Measurements from ENCODE around the gene PRKCA.
A peak's percentile ranks its signal among the peaks of the same experiment; 100 is the strongest.

PRKCA gene

GRCh38 chr17:66589892-66590291 lies 287.5 kb downstream of the PRKCA start:
- TF ChIP-seq SNAI2 (CRISPR knock-in tag; IDR thresholded peaks at IDR 0.05) (no peak), CSDC2 (CRISPR knock-in tag; IDR thresholded peaks at IDR 0.05) (no peak), GLIS3 (CRISPR knock-in tag; IDR thresholded peaks at IDR 0.05) (no peak), BACH2 (CRISPR knock-in tag; IDR thresholded peaks at IDR 0.05; ENCODE audit: borderline replicate concordance) (no peak)
- no peak for ATAC-seq

GRCh38 chr17:66593116-66593515 lies 290.7 kb downstream of the PRKCA start:
- no peak for ATAC-seq
- no peak for TF ChIP-seq ZC3H10 (CRISPR knock-in tag; IDR thresholded peaks at IDR 0.05)
- TF ChIP-seq CREB5 (CRISPR knock-in tag; IDR thresholded peaks at IDR 0.05; ENCODE audit: low read depth) = no peak
- no peak for TF ChIP-seq PATZ1 (CRISPR knock-in tag; IDR thresholded peaks at IDR 0.05; ENCODE audit: borderline replicate concordance)
- TF ChIP-seq CSDC2 (CRISPR knock-in tag; IDR thresholded peaks at IDR 0.05) = no peak
- TF ChIP-seq CSRNP3 (CRISPR knock-in tag; IDR thresholded peaks at IDR 0.05) = no peak
- no peak for TF ChIP-seq ARNTL (CRISPR knock-in tag; IDR thresholded peaks at IDR 0.05; ENCODE audit: borderline replicate concordance, low read depth)
- TF ChIP-seq ESRRG (CRISPR knock-in tag; IDR thresholded peaks at IDR 0.05) = no peak
- TF ChIP-seq TCF4 (CRISPR knock-in tag; IDR thresholded peaks at IDR 0.05; ENCODE audit: borderline replicate concordance) = no peak
- no peak for TF ChIP-seq GLIS3 (CRISPR knock-in tag; IDR thresholded peaks at IDR 0.05)
- no peak for TF ChIP-seq TOX (CRISPR knock-in tag; IDR thresholded peaks at IDR 0.05; ENCODE audit: borderline replicate concordance)
- TF ChIP-seq OSR1 (CRISPR knock-in tag; IDR thresholded peaks at IDR 0.05) = no peak
- TF ChIP-seq ISL1 (CRISPR knock-in tag; IDR thresholded peaks at IDR 0.05) = no peak
- TF ChIP-seq PPARA (CRISPR knock-in tag; IDR thresholded peaks at IDR 0.05; ENCODE audit: borderline replicate concordance) = no peak
- no peak for TF ChIP-seq ZFP30 (CRISPR knock-in tag; IDR thresholded peaks at IDR 0.05)

GRCh38 chr17:66595893-66596292 lies 293.5 kb downstream of the PRKCA start:
- no peak for ATAC-seq
- TF ChIP-seq TCF4 (CRISPR knock-in tag; IDR thresholded peaks at IDR 0.05; ENCODE audit: borderline replicate concordance) (no peak), ARNTL (CRISPR knock-in tag; IDR thresholded peaks at IDR 0.05; ENCODE audit: borderline replicate concordance, low read depth) (no peak), SNAI2 (CRISPR knock-in tag; IDR thresholded peaks at IDR 0.05) (no peak), ZC3H10 (CRISPR knock-in tag; IDR thresholded peaks at IDR 0.05) (no peak), CREB5 (CRISPR knock-in tag; IDR thresholded peaks at IDR 0.05; ENCODE audit: low read depth) (no peak), CSRNP3 (CRISPR knock-in tag; IDR thresholded peaks at IDR 0.05) (no peak), ZFP30 (CRISPR knock-in tag; IDR thresholded peaks at IDR 0.05) (no peak), RARB (CRISPR knock-in tag; IDR thresholded peaks at IDR 0.05) (no peak), GLIS3 (CRISPR knock-in tag; IDR thresholded peaks at IDR 0.05) (no peak), ZNF565 (CRISPR knock-in tag; conservative IDR thresholded peaks at IDR 0.05; ENCODE audit: low read depth) (no peak), ESRRG (CRISPR knock-in tag; IDR thresholded peaks at IDR 0.05) (no peak), CSDC2 (CRISPR knock-in tag; IDR thresholded peaks at IDR 0.05) (no peak)

- TF ChIP-seq ZFP30 (CRISPR knock-in tag; IDR thresholded peaks at IDR 0.05) (no peak), TOX (CRISPR knock-in tag; IDR thresholded peaks at IDR 0.05; ENCODE audit: borderline replicate concordance) (no peak; the same call in 1 of the 2 replicates), PATZ1 (CRISPR knock-in tag; IDR thresholded peaks at IDR 0.05; ENCODE audit: borderline replicate concordance) (no peak), ZNF8 (CRISPR knock-in tag; IDR thresholded peaks at IDR 0.05) (no peak), ARNTL (CRISPR knock-in tag; IDR thresholded peaks at IDR 0.05; ENCODE audit: borderline replicate concordance, low read depth) (no peak), ZC3H10 (CRISPR knock-in tag; IDR thresholded peaks at IDR 0.05) (no peak), PPARA (CRISPR knock-in tag; IDR thresholded peaks at IDR 0.05; ENCODE audit: borderline replicate concordance) (no peak), TCF4 (CRISPR knock-in tag; IDR thresholded peaks at IDR 0.05; ENCODE audit: borderline replicate concordance) (no peak), GLIS3 (CRISPR knock-in tag; IDR thresholded peaks at IDR 0.05) (no peak), ZFP3 (CRISPR knock-in tag; IDR thresholded peaks at IDR 0.05) (no peak), ESRRG (CRISPR knock-in tag; IDR thresholded peaks at IDR 0.05) (no peak), ZNF70 (CRISPR knock-in tag; IDR thresholded peaks at IDR 0.05) (no peak), SNAI2 (CRISPR knock-in tag; IDR thresholded peaks at IDR 0.05) (no peak), BACH2 (CRISPR knock-in tag; IDR thresholded peaks at IDR 0.05; ENCODE audit: borderline replicate concordance) (no peak)
- ATAC-seq = peak; percentile 78
Observed at GRCh38 chr17:66602659-66603384, 300.4 kb downstream of the PRKCA start.
